ENCODE measurements around the gene ERG. TPM values are rescaled to one million over a fixed set of nuclear protein-coding genes. Genes with fewer than 3 reads are reported as not detected.

ERG gene
- total and polyA plus RNA-seq, 9 of the 15 experiments (the other 6 are each of a cell fraction or from before 2014, with no cell fraction given): 0.06 TPM; not detected in 8

GRCh38 chr21:38383411-38384237 lies 114.7 kb downstream of the ERG start:
- FAIRE-seq: no peak
- no peak overlapping the region for H2AFZ ChIP-seq (ENCODE audit: low read depth, low read length)
- H3K79me2 ChIP-seq (ENCODE audit: control insufficient read depth, insufficient read depth, low read length): no peaks in the 10 kb centered on the region
- in situ Hi-C loops (cut with MboI) (no loop called here), intact Hi-C loops (cut with micrococcal nuclease) (no loop called here)
- no peak for TF ChIP-seq HDAC6 (IDR thresholded peaks at IDR 0.05; ENCODE audit: low read depth, low read length)
- no peak for TF ChIP-seq SNAPC5 (CRISPR knock-in tag; IDR thresholded peaks at IDR 0.05)
- TF ChIP-seq, protein P1, sequence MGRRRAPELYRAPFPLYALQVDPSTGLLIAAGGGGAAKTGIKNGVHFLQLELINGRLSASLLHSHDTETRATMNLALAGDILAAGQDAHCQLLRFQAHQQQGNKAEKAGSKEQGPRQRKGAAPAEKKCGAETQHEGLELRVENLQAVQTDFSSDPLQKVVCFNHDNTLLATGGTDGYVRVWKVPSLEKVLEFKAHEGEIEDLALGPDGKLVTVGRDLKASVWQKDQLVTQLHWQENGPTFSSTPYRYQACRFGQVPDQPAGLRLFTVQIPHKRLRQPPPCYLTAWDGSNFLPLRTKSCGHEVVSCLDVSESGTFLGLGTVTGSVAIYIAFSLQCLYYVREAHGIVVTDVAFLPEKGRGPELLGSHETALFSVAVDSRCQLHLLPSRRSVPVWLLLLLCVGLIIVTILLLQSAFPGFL (CRISPR knock-in tag; IDR thresholded peaks at IDR 0.05): no peak
- TF ChIP-seq ZBTB43 (CRISPR knock-in tag; IDR thresholded peaks at IDR 0.05): no peak
- no peak for TF ChIP-seq RAD51 (IDR thresholded peaks at IDR 0.05; ENCODE audit: borderline replicate concordance, low read depth)
- no peak overlapping the region for H3K4me2 ChIP-seq (ENCODE audit: insufficient read depth, low read length)
- DNase-seq (ENCODE audit: extremely low read depth in 1 of 4, low spot score in 3 of 4): no peak
- no peak overlapping the region for H3K4me3 ChIP-seq
- no peak overlapping the region for H3K9ac ChIP-seq (ENCODE audit: insufficient read depth in 1 of 2, low read depth in 2 of 2, low read length in 2 of 2)
- no peaks in the 10 kb centered on the region for H3K9me1 ChIP-seq (ENCODE audit: control insufficient read depth, insufficient read depth, low read length)
- ATAC-seq: no peak
- H3K27me3 ChIP-seq (ENCODE audit: control insufficient read depth in 2 of 2, insufficient read depth in 2 of 2, low read length in 2 of 2): peaks cover 30 to 33% of the 10 kb centered on the region in 2 experiments; a peak in 4 of 5 replicates
- no peaks in the 10 kb centered on the region for H3K9me3 ChIP-seq (replicated peaks; ENCODE audit: control insufficient read depth, insufficient read depth, low read depth, low read length)
- WGBS (ENCODE audit: insufficient coverage, low coverage, missing lambda C conversion rate): 3% methylated on average over 33 of the region's 34 CpGs
- H3K36me3 ChIP-seq (ENCODE audit: control insufficient read depth, insufficient read depth, low read length): no peaks in the 10 kb centered on the region
- H4K20me1 ChIP-seq (replicated peaks; ENCODE audit: control insufficient read depth, insufficient read depth, low read length): no peaks in the 10 kb centered on the region; the same call in 1 of the 2 replicates
- no peak overlapping the region for H3K27ac ChIP-seq (ENCODE audit: extremely low read depth, low read depth, low read length)
- ChIA-PET POLR2A (no interaction called here), CTCF (ENCODE audit: low intra/inter-chr PET ratio) (interaction anchor here (0.6 kb wide), 1 partner anchor 212 kb away, joined by 3 read pairs; no protein-coding TSS in a partner anchor)
- H3K4me1 ChIP-seq (replicated peaks in 1 of 2; ENCODE audit: control insufficient read depth in 2 of 2, insufficient read depth in 2 of 2, low read length in 2 of 2): no peaks in the 10 kb centered on the region
- BruUV-seq (replicated peaks): no TSS peak
